IPS-NIHi7 (cell line): ENCODE results near the gene SIRPA.

Experiments used
- DNase-seq: peaks from one replicate; pipeline ENCODE4 v3.0.0; 2012; ENCODE audit warnings: mixed read lengths; ENCODE audit errors: extremely low spot score

SIRPA gene

GRCh38 chr20:1949347-1950100 lies 54.3 kb downstream of the SIRPA start:
- DNase-seq: no peak

GRCh38 chr20:1950836-1951235 lies 55.6 kb downstream of the SIRPA start:
- DNase-seq: peak; percentile 41

DNA sequence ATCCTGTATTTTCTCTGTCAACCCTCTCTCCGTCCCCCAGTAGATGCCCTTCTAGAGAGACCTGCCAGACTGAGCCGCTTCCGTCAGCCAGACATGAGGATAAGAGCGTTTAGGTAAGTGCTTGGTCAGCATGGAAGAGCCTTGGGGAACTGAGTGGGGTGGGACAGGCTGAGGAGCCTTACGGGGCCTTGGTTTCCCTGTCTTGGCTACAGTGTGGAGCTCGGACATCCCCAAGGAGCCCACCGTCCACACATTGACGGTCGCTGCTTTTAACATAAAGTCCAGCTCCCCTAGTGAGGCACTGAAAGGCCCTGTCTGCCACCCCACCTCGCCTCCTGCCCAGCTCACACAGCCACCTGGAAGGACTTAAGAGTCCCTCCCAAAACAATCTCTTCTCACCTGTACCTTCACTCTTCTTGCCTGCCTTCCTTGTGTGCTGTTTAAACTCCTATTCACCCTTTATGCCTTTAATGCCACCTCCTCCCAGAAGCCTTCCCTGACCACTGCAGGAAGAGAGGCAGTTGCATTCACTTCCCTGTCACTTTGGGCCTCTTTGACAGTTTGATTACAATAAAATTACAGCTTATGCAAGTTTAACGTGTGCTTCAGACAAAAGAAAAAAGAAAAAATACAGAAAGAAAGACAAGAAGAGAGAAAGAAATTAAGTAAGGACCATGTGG lies 56.4 kb downstream of the SIRPA start:
- DNase-seq: no peak

GRCh38 chr20:1952737-1953530 lies 57.7 kb downstream of the SIRPA start:
- DNase-seq: no peak

GRCh38 chr20:1953621-1954020 lies 58.4 kb downstream of the SIRPA start:
- DNase-seq: no peak

GRCh38 chr20:1955217-1955616 lies 60.0 kb downstream of the SIRPA start:
- DNase-seq: peak; percentile 50

DNA sequence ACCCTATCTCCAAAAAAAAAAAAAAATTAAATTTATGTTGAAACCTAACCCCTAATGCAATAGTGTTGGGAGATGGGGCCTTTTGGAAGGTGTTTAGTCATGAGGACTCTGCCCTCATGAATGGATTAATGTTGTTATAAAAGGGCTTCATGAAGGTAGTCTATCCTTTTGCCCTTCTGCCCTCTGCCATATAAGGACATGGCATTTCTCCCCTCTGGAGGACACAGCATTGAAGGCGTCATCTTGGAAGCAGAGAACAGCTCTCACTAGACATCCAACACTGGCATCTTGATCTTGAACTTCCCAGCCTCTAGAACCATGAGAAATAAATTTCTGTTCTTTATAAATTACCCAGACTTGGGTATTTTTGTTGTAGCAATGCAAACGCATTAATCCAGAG lies 63.2 kb downstream of the SIRPA start:
- DNase-seq: no peak

GRCh38 chr20:1959156-1959555 lies 63.9 kb downstream of the SIRPA start:
- DNase-seq: no peak

- DNase-seq: no peak
Measured at GRCh38 chr20:1961374-1961773, 66.2 kb downstream of the SIRPA start.

DNA sequence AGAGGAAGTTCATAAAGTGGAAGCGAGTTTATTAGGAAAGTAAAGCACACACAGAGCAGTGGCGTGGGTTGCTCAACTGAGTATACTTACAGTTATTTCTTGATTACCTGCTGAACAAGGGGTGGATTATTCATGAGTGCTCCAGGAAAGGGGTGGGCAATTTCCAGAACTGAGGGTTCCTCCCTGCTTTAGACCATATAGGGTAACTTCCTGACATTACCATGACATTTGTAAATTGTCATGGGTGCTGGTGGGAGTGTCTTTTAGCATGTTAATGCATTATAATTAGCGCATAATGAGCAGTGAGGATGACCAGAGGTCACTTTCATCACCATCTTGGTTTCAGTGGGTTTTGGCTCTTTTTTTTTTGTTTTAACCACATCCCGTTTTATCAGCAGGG lies 68.9 kb downstream of the SIRPA start:
- no peak for DNase-seq

DNA sequence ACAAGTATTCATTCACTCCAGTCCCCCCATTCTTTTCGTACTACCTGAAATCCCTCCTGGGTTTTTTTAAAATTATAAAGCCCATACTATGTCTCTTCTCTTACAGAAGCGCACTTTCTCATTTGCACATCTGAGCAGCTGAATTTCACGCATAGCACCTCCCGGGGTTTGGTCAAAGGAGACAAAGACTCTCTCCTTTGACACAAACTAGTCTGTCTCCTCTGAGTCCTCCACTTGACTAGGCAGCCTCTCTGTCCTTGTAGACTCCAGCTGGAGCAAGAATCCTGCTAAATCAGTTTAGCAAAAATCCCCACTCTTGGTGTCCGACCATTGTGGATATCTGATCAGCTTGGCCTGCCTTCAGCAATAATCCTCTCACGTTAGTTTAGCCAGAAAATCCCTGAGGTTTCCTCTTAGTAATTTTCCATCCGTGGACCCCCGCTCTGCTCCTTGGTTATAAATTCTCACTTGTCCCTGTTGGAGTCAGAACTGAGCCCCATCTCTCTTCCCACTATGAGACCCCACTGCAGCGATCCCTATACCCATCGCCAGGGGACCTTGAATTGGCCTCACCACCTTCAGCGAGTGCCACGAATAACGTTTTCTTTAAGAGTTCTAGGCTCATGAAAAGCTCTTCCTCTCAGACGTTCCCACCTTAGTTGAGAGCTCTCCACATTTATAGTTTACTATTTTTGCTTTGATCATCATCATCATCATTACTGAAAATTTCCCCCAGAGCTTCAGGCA lies 69.6 kb downstream of the SIRPA start:
- DNase-seq: no peak

- DNase-seq: peak; percentile 89
Measured at GRCh38 chr20:1965520-1966351, 70.5 kb downstream of the SIRPA start.

- DNase-seq: no peak
Measured at GRCh38 chr20:1968964-1969363, 73.8 kb downstream of the SIRPA start.

- DNase-seq: no peak
Measured at GRCh38 chr20:1971893-1972586, 76.8 kb downstream of the SIRPA start.

DNA sequence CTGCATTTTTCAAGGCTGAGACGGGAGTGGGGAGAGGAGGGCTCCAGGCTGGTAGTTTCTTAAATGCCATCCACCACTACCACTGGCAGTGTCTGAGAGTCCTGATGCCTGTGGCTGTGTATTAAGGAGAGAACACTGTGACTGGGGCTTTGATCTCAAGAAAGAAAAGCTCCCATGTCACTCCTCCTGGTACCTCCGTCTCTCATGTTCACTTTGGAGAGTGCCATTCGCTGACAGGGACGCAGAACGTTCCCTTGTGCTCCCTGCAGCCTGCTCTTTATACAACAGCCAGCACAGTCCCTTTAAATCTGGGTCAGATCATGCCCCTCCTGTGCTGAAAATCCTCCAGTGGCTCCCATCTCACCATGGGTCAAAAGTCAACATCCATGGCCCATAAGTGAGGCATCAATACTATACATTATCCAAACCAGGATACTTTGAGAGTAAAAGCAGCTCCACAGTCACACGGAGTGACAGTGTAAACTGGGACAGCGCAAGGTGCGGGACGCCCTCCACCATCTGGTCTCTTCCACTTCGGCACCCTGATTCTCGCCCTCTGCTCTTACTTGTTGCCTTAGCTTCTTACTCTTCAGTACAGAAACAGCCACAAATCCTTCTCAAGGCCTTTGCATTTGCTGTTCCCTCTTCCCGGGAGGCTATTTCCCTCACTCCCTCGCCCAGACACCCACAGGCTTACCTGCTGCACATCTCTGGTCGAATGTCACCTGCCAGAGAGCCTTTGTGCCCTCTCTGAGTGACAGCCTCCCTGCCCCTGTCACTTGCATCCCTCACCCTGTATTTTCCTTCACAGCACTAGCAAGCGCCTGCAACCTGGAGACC lies 78.6 kb downstream of the SIRPA start:
- DNase-seq: no peak

DNA sequence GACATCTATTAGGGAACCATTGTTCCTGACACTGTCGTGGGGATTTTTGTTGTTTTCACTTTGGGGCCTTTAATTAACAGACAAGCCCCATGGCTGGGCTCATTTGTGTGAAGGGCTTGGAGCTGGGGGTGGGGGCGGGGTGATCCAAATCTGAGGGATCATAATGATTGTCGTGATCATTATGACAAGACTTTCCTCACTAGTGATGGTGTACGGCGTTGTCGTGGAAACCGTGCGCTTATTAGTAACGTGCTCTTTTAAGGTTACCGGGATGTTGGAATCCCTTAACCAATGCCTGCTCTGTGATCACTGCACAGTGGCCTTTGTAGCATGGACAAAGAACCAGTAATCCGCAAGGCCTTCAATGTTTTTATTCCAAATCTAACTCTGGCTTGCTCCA lies 80.1 kb downstream of the SIRPA start:
- no peak for DNase-seq

GRCh38 chr20:1979106-1979778 lies 84.0 kb downstream of the SIRPA start:
- DNase-seq: no peak

DNA sequence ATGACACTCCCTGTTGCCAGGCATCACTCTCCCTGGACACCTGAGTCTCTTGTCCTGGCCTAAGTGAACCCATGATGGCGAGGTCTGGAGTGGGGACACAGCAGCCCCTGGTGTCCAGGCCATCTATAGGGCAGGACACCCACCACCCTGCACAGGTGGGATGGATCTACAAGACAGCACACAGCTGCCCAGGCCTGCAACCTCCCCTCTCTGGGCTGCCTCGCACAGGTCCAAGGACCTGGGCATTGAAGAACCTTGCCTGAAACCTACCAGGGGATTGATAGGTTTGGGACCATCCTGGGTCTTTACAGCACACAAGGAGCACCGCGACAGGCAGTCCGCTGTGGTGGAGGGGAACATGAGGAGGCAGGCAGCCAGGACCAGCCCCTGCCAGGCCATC lies 87.5 kb downstream of the SIRPA start:
- DNase-seq: no peak

DNA sequence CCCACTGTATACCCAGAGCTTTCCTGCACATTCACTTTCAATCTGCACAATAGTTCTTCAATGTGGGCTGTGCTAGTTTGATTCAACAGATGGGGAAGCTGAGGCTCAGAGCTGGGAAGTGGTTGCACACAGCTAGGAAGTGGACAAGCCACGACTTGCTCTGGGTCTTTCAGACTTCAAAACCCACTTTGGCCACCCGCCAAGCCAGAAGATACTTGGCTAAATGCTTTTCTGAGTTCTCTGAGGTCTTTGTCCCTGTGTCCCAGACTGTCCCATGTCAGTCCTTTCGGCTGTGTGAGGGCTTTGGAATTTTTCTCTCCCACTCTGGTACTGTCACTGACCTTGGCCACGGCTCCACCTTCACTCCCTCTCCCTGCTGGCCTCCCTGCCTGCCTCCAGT lies 88.1 kb downstream of the SIRPA start:
- no peak for DNase-seq
